HG02870 (cell line): ENCODE measurements around the gene KCNQ5.
"Not testable (repeated sequence)": the region's sequence is repeated elsewhere in the genome, so short reads cannot be mapped to it uniquely, and the experiment has no call there.

Experiments
- ATAC-seq: cut with Tn5 transposase; IDR thresholded peaks from one replicate; pipeline ENCODE4 v1.9.1; 2021; ENCODE audit warnings: mild to moderate bottlenecking, moderate library complexity; ENCODE audit not compliant: unreplicated experiment

Gene KCNQ5

GRCh38 chr6:72621291-72622093 is at the start of gene KCNQ5:
Gene KCNQ5, plus strand, starts transcription at chr6:72622064.
- no peak for ATAC-seq

GRCh38 chr6:72579865-72580264 is 42.0 kb upstream of the KCNQ5 start:
- no peak for ATAC-seq

- ATAC-seq, result no peak
Observed at GRCh38 chr6:72580281-72580940, 41.5 kb upstream of the KCNQ5 start.

GRCh38 chr6:72580950-72581349 is 40.9 kb upstream of the KCNQ5 start:
- ATAC-seq, result not testable (repeated sequence)

- ATAC-seq, result no peak
Observed at GRCh38 chr6:72588155-72588554, 33.7 kb upstream of the KCNQ5 start.

- ATAC-seq, result no peak
Observed at GRCh38 chr6:72589096-72589495, 32.8 kb upstream of the KCNQ5 start.

GRCh38 chr6:72595812-72596211 is 26.1 kb upstream of the KCNQ5 start:
- ATAC-seq, result no peak

GRCh38 chr6:72616406-72617015 is 5.4 kb upstream of the KCNQ5 start:
- ATAC-seq, result no peak

GRCh38 chr6:72617721-72618120 is 4.1 kb upstream of the KCNQ5 start:
- ATAC-seq, result no peak

- ATAC-seq, result peak; percentile 81
Observed at GRCh38 chr6:72619883-72620696, 1.8 kb upstream of the KCNQ5 start.

- ATAC-seq, result no peak
Observed at GRCh38 chr6:72620871-72621290, 983 bp upstream of the KCNQ5 start.

GRCh38 chr6:72622094-72622940 is 453 bp downstream of the KCNQ5 start:
- no peak for ATAC-seq

- ATAC-seq, result no peak
Observed at GRCh38 chr6:72623808-72624207, 1.9 kb downstream of the KCNQ5 start.

- no peak for ATAC-seq
Observed at GRCh38 chr6:72624557-72625160, 2.8 kb downstream of the KCNQ5 start.

GRCh38 chr6:72626126-72626525 is 4.3 kb downstream of the KCNQ5 start:
- ATAC-seq, result peak; percentile 66

- no peak for ATAC-seq
Observed at GRCh38 chr6:72627539-72627938, 5.7 kb downstream of the KCNQ5 start.

- ATAC-seq, result no peak
Observed at GRCh38 chr6:72631480-72631879, 9.6 kb downstream of the KCNQ5 start.

- ATAC-seq, result no peak
Observed at GRCh38 chr6:72635636-72636035, 13.8 kb downstream of the KCNQ5 start.

- ATAC-seq, result peak; percentile 97
Observed at GRCh38 chr6:72636215-72636614, 14.4 kb downstream of the KCNQ5 start.

GRCh38 chr6:72636786-72637185 is 14.9 kb downstream of the KCNQ5 start:
- ATAC-seq, result no peak
